ENCODE measurements around the gene CFHR2.

Gene CFHR2

GRCh38 chr1:197001828-197002227 lies 58.3 kb downstream of the CFHR2 start:
- no peak for DNase-seq (ENCODE audit: low read depth in 2 of 2)

- DNase-seq (ENCODE audit: low read depth in 2 of 2): no peak
These were observed 59.6 kb downstream of the CFHR2 start for GRCh38 chr1:197003132-197003531.

- no peak for DNase-seq (ENCODE audit: low read depth in 2 of 2)
These were observed 65.3 kb downstream of the CFHR2 start for GRCh38 chr1:197008861-197009260.

All from stimulated activated CD4-positive, alpha-beta T cell treated with anti-CD3 and anti-CD28 coated beads, Interleukin-1b, Interleukin-23, amount 100 ng/mL, for 1 hour (primary cell).